Measurements from ENCODE around the gene NUCB1.

DNA sequence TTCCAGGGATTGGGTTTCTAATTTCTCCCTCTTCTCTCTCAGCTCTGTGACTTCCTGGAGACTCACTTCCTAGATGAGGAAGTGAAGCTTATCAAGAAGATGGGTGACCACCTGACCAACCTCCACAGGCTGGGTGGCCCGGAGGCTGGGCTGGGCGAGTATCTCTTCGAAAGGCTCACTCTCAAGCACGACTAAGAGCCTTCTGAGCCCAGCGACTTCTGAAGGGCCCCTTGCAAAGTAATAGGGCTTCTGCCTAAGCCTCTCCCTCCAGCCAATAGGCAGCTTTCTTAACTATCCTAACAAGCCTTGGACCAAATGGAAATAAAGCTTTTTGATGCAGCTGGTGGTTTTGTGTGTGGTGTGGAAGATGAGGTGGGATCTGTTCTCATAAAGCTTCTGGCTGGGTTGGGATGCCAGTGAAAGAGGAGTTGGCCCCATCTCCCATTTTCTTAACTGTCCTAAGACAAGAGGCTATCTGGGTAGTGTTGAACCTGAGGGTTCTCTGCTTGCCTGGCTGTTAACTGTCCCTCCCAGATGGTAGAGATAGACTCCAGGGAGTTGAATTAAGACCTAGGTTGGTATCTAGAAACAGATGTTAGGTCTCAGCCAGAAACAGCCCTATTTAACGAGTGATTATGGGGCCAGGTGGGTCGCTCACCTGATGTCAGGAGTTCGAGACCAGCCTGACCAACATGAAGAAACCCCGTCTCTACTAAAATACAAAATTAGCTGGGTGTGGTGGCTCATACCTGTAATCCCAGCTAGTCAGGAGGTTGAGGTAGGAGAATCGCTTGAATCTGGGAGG, 66.6 kb downstream of the NUCB1 start:
- TF ChIP-seq, protein P1, sequence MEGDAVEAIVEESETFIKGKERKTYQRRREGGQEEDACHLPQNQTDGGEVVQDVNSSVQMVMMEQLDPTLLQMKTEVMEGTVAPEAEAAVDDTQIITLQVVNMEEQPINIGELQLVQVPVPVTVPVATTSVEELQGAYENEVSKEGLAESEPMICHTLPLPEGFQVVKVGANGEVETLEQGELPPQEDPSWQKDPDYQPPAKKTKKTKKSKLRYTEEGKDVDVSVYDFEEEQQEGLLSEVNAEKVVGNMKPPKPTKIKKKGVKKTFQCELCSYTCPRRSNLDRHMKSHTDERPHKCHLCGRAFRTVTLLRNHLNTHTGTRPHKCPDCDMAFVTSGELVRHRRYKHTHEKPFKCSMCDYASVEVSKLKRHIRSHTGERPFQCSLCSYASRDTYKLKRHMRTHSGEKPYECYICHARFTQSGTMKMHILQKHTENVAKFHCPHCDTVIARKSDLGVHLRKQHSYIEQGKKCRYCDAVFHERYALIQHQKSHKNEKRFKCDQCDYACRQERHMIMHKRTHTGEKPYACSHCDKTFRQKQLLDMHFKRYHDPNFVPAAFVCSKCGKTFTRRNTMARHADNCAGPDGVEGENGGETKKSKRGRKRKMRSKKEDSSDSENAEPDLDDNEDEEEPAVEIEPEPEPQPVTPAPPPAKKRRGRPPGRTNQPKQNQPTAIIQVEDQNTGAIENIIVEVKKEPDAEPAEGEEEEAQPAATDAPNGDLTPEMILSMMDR (IDR thresholded peaks at IDR 0.05; ENCODE audit: insufficient read depth, low read length, poor library complexity, severe bottlenecking): no peak
- TF ChIP-seq EZH2phosphoT487 (conservative IDR thresholded peaks at IDR 0.05; ENCODE audit: low read length): no peak
